ENCODE data around the gene CYGB. TPM values are rescaled to one million over a fixed set of nuclear protein-coding genes. Genes with fewer than 3 reads are reported as not detected.

Gene CYGB
- total and polyA plus RNA-seq, 2 of the 13 experiments (the other 11 are each of a cell fraction or from before 2014, with no cell fraction given): 18.9 to 27.1 TPM

DNA sequence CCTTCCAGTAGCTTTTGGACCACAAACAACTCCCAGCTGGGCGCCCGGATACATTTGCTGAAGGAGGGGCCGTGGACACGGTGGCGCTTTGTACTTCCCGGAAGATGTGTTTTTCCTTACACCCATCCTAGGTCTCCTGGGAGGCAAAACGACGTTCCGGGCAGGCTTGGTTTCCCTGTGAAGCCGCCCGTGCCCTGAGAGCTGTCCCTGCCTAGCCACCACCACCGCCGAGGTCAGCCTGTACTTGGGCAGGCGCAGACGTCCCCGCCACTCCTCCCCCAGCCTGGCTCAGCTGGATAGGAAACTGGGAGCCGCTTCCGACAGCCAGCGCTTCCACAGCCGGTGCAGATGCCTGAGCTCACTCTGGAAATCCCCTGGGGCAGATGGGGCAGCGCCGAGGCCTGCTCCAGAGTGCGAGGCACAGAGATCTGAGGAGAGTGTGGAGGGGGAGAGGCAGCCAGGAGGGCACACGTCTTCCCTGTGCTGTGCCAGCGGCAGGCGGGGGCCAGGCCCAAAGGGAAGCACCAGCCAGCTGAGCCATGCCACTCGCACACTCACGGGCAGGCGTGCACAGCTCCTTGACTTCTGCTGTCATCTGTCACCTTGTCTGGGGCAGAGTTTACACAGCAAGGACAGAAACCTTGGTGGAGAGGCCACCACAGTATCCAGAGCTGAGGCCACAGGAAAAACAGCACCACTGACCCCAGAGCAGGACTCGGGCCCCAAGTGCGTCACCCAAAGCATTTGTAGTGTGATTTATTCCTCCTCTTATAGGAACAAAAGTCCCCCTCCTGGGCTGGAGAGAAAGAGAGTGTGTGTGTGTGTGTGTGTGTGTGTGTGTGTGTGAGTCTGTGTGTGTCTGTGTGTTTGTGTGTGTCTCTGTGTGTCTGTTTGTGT is 39.3 kb downstream of the CYGB start (continued):
- TF ChIP-seq PLRG1 (conservative IDR thresholded peaks at IDR 0.05) (no peak), ELF4 (CRISPR knock-in tag; IDR thresholded peaks at IDR 0.05; ENCODE audit: borderline replicate concordance) (no peak; the same call in 1 of the 2 replicates), CEBPG (CRISPR knock-in tag; IDR thresholded peaks at IDR 0.05) (0 out of 2 replicates have a peak, but pooled peaks have one; percentile 5), NR1H2 (CRISPR knock-in tag; IDR thresholded peaks at IDR 0.05; ENCODE audit: borderline replicate concordance, low read depth) (no peak), SMC3 (IDR thresholded peaks at IDR 0.05; ENCODE audit: low read length) (no peak), ZNF10 (CRISPR knock-in tag; IDR thresholded peaks at IDR 0.05; ENCODE audit: borderline replicate concordance, low read depth) (no peak), JARID2 (CRISPR knock-in tag; IDR thresholded peaks at IDR 0.05; ENCODE audit: insufficient replicate concordance) (peak; percentile 51), ZNF17 (CRISPR knock-in tag; IDR thresholded peaks at IDR 0.05) (no peak), REL (CRISPR knock-in tag; conservative IDR thresholded peaks at IDR 0.05) (no peak), ZNF772 (CRISPR knock-in tag; IDR thresholded peaks at IDR 0.05) (no peak; the same call in 1 of the 2 replicates), ZBTB42 (CRISPR knock-in tag; IDR thresholded peaks at IDR 0.05) (peak; percentile 47), ZNF782 (CRISPR knock-in tag; IDR thresholded peaks at IDR 0.05; ENCODE audit: borderline replicate concordance) (peak; percentile 87), ZFP36L2 (CRISPR knock-in tag; IDR thresholded peaks at IDR 0.05) (no peak), ERF (CRISPR knock-in tag; IDR thresholded peaks at IDR 0.05) (peak; percentile 68; the same call in 1 of the 2 replicates)
- TF ChIP-seq, protein P1, sequence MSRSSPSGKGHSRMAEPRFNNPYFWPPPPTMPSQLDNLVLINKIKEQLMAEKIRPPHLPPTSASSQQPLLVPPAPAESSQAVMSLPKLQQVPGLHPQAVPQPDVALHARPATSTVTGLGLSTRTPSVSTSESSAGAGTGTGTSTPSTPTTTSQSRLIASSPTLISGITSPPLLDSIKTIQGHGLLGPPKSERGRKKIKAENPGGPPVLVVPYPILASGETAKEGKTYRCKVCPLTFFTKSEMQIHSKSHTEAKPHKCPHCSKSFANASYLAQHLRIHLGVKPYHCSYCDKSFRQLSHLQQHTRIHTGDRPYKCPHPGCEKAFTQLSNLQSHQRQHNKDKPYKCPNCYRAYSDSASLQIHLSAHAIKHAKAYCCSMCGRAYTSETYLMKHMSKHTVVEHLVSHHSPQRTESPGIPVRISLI (CRISPR knock-in tag; IDR thresholded peaks at IDR 0.05; ENCODE audit: borderline replicate concordance): peak; percentile 29; the same call in 1 of the 2 replicates
- TF ChIP-seq, protein P2, sequence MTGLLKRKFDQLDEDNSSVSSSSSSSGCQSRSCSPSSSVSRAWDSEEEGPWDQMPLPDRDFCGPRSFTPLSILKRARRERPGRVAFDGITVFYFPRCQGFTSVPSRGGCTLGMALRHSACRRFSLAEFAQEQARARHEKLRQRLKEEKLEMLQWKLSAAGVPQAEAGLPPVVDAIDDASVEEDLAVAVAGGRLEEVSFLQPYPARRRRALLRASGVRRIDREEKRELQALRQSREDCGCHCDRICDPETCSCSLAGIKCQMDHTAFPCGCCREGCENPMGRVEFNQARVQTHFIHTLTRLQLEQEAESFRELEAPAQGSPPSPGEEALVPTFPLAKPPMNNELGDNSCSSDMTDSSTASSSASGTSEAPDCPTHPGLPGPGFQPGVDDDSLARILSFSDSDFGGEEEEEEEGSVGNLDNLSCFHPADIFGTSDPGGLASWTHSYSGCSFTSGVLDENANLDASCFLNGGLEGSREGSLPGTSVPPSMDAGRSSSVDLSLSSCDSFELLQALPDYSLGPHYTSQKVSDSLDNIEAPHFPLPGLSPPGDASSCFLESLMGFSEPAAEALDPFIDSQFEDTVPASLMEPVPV (CRISPR knock-in tag; IDR thresholded peaks at IDR 0.05): peak; percentile 71; the same call in 1 of the 2 replicates
- TF ChIP-seq, protein P3, sequence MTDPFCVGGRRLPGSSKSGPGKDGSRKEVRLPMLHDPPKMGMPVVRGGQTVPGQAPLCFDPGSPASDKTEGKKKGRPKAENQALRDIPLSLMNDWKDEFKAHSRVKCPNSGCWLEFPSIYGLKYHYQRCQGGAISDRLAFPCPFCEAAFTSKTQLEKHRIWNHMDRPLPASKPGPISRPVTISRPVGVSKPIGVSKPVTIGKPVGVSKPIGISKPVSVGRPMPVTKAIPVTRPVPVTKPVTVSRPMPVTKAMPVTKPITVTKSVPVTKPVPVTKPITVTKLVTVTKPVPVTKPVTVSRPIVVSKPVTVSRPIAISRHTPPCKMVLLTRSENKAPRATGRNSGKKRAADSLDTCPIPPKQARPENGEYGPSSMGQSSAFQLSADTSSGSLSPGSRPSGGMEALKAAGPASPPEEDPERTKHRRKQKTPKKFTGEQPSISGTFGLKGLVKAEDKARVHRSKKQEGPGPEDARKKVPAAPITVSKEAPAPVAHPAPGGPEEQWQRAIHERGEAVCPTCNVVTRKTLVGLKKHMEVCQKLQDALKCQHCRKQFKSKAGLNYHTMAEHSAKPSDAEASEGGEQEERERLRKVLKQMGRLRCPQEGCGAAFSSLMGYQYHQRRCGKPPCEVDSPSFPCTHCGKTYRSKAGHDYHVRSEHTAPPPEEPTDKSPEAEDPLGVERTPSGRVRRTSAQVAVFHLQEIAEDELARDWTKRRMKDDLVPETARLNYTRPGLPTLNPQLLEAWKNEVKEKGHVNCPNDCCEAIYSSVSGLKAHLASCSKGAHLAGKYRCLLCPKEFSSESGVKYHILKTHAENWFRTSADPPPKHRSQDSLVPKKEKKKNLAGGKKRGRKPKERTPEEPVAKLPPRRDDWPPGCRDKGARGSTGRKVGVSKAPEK (CRISPR knock-in tag; IDR thresholded peaks at IDR 0.05; ENCODE audit: borderline replicate concordance): 0 out of 2 replicates have a peak, but pooled peaks have one; percentile 67
- TF ChIP-seq, protein P4, sequence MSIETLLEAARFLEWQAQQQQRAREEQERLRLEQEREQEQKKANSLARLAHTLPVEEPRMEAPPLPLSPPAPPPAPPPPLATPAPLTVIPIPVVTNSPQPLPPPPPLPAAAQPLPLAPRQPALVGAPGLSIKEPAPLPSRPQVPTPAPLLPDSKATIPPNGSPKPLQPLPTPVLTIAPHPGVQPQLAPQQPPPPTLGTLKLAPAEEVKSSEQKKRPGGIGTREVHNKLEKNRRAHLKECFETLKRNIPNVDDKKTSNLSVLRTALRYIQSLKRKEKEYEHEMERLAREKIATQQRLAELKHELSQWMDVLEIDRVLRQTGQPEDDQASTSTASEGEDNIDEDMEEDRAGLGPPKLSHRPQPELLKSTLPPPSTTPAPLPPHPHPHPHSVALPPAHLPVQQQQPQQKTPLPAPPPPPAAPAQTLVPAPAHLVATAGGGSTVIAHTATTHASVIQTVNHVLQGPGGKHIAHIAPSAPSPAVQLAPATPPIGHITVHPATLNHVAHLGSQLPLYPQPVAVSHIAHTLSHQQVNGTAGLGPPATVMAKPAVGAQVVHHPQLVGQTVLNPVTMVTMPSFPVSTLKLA (IDR thresholded peaks at IDR 0.05): no peak
- TF ChIP-seq, protein P5, sequence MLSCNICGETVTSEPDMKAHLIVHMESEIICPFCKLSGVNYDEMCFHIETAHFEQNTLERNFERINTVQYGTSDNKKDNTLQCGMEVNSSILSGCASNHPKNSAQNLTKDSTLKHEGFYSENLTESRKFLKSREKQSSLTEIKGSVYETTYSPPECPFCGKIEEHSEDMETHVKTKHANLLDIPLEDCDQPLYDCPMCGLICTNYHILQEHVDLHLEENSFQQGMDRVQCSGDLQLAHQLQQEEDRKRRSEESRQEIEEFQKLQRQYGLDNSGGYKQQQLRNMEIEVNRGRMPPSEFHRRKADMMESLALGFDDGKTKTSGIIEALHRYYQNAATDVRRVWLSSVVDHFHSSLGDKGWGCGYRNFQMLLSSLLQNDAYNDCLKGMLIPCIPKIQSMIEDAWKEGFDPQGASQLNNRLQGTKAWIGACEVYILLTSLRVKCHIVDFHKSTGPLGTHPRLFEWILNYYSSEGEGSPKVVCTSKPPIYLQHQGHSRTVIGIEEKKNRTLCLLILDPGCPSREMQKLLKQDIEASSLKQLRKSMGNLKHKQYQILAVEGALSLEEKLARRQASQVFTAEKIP (CRISPR knock-in tag; IDR thresholded peaks at IDR 0.05; ENCODE audit: borderline replicate concordance): no peak
